GM21619 (cell line): ENCODE data around the gene ABI2.
A peak's percentile ranks its signal among the peaks of the same experiment; 100 is the strongest.
"Not testable (repeated sequence)": the region's sequence is repeated elsewhere in the genome, so short reads cannot be mapped to it uniquely, and the experiment has no call there.

ENCODE experiments used
- ATAC-seq: cut with Tn5 transposase; IDR thresholded peaks from one replicate; pipeline ENCODE4 v1.9.1; 2021; ENCODE audit not compliant: unreplicated experiment

The ABI2 gene

GRCh38 chr2:203352604-203353255 lies 24.5 kb downstream of the ABI2 start:
- ATAC-seq = no peak

- ATAC-seq = no peak
Observed at GRCh38 chr2:203354966-203355365, 26.8 kb downstream of the ABI2 start.

GRCh38 chr2:203359450-203359849 lies 31.3 kb downstream of the ABI2 start:
- no peak for ATAC-seq

- no peak for ATAC-seq
Observed at GRCh38 chr2:203360833-203361430, 32.7 kb downstream of the ABI2 start.

GRCh38 chr2:203361495-203361894 lies 33.3 kb downstream of the ABI2 start:
- ATAC-seq = no peak

GRCh38 chr2:203361922-203362321 lies 33.7 kb downstream of the ABI2 start:
- no peak for ATAC-seq

GRCh38 chr2:203366639-203367466 lies 38.7 kb downstream of the ABI2 start:
- no peak for ATAC-seq

GRCh38 chr2:203372706-203373105 lies 44.5 kb downstream of the ABI2 start:
- ATAC-seq = not testable (repeated sequence)

- ATAC-seq = no peak
Observed at GRCh38 chr2:203376173-203376572, 48.0 kb downstream of the ABI2 start.

- no peak for ATAC-seq
Observed at GRCh38 chr2:203379156-203379555, 51.0 kb downstream of the ABI2 start.

GRCh38 chr2:203383038-203383437 lies 54.8 kb downstream of the ABI2 start:
- ATAC-seq = no peak

- not testable (repeated sequence) for ATAC-seq
Observed at GRCh38 chr2:203388153-203388552, 60.0 kb downstream of the ABI2 start.

GRCh38 chr2:203394519-203395227 lies 66.5 kb downstream of the ABI2 start:
- ATAC-seq = no peak

GRCh38 chr2:203395858-203396257 lies 67.7 kb downstream of the ABI2 start:
- no peak for ATAC-seq

- ATAC-seq = no peak
Observed at GRCh38 chr2:203396667-203397066, 68.5 kb downstream of the ABI2 start.

- ATAC-seq = no peak
Observed at GRCh38 chr2:203399031-203399430, 70.8 kb downstream of the ABI2 start.

GRCh38 chr2:203400805-203401585 lies 72.8 kb downstream of the ABI2 start:
- no peak for ATAC-seq

GRCh38 chr2:203404996-203405395 lies 76.8 kb downstream of the ABI2 start:
- ATAC-seq = no peak

GRCh38 chr2:203407496-203407895 lies 79.3 kb downstream of the ABI2 start:
- no peak for ATAC-seq

- peak; percentile 68 for ATAC-seq
Observed at GRCh38 chr2:203412546-203413331, 84.5 kb downstream of the ABI2 start.
